Activated naive CD4-positive, alpha-beta T cell (primary cell): ENCODE results near the gene CFAP20.

Source experiments
- DNase-seq, 4 experiments: peaks; one replicate each; lab custom pipeline; 2025; lab: John Stamatoyannopoulos, UW

The CFAP20 gene

DNA sequence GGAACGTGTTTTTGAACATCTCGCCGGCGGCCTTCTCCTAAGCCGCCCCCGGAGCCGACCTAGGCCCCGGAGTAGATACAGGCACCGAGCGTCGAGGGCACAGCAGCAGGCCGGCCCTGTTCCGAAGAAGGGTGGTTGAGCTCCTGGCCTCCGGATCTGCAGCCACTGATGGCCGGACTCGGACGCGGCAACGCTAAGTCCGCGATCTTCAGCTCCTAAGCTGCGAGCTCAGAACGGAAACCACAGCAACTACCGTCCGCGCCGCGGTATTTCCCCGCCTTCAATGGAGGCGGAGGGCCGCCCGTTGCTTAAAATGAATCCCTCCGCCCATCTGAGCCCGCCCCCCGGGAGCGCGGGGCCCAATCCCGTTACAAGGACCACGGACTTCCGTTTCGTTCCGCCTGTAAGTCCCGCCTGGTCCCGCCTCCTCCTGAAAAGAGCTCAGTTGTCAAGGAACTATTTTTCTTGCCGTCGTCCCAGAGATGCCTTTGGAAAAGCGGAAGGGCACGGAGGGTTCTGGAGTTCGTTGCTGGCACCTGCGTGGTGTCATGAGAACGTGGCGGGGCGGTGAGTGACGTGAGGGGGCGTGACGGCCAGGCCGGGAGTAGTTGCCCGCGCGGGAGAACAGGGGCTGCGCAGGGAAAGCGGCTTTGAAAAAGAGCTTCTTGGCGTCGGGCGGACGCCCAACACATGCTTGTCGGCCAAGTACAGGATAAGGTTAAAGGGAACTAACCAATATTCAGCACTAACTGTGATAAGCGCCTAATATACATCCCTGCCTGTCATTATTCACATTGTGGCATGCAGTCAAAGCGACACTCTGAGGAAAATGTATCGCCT lies at the start of gene CFAP20:
Gene CFAP20, minus strand, starts transcription at position 285 of the 840 bp plus-strand sequence. Its CDS starts 266 bp downstream, at position 19.
- DNase-seq, result peak; percentile 86 to 94 (median 90)

DNA sequence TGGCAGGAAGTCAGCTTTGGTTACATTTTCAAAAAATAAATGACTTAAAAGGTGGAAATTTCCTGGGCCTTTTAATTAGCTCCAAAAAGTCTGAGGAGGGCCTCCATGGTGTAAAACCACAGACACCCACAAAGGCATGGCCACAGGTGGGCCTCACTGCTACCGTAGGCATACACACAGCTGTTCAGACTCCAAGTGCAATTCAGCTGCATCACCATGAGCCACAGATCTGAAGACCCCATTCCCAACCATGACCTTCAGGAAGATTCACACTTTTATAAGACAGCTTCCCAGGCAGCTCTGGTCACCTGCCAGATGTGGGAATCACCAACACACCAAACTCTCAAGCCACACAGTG lies 48.2 kb upstream of the CFAP20 start:
- no peak for DNase-seq

DNA sequence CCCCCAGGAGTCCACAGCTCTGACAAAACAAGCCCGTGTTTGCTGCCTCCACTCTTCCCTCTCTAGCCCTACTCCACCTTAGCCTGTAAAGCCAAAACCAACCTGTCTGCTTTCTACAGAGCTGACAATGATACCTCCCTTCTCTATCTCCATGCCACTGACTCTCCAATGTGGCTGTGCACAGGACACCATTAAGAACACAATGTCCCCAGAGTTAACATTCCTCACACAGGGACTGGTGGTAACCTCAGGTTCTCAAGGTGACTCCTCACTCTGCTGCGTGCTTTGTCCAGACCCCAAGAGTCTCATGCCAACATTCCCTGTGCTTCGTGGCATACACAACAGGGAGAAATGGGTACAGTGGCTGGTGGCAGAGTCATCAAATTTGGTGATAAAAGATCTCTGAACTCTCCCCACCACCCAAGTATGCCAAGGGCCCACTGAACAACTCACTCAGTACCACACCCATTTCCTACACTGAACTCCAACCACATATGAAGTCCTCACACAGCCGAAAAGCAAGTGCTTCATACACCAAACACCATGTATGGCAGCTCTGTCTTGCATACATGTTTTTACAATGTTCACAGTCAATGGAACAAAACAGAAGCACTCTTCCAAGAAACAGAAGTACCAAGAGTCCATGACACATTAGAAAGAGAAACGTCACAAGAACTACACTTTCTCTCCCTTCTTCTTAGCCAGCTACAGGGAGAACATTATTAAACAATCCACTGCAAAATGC lies 47.6 kb upstream of the CFAP20 start:
- no peak for DNase-seq

DNA sequence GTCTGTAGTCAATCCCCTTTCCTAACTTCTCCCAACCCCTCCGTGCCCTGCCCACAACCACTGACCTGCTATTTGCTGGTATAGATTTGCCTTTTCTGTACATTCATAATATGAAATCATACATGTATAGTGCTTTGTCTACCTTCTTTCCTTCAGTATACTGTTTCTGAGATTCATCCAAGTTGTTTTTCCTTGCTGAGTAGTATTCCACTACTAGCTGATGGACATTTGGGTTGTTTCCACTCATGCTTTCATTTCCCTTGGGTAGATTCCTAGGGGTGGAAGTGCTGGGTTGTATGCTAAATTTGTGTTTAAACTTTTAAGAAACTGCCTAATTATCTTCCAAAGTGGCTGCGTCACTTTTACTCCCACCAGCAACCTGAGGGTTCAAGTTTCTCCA lies 41.0 kb upstream of the CFAP20 start:
- no peak for DNase-seq

DNA sequence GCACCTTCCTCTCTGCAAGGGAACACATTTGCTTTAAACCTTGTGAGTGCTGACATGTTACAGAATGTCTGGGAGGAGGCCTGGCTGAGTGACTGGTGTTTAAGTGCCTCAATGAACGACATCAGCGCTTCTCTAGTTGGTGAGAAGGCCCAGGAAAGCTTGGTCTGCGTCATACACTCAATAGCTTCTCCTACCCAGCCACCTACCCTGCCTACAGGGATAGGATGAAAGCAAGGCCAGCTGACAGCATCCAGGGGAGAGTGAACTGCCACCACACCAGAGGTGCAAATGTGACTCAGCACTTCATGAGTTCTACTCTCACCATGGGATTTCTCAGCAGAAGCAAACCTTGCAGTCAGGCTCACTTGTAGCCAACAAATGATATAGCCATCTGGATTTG lies 31.7 kb upstream of the CFAP20 start:
- DNase-seq, result no peak

DNA sequence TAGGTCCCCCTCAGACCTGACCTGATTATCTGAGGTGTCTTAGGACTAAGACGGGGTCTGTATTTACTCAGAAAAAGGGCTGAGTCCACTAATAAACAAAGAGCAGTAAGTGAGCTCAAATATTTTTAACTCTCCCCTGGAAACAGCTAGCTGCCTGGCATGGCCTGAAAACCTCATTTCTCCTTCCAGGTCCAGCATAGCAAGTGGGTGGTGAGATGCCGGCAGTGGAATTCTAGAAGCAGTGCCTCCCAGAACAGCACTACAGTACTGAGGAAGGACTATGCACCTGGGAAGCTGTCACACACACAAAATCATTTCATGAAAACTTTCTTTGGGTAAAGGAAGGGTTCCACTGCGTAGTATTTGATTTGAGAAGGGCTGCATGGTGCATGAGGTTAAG lies 29.5 kb upstream of the CFAP20 start:
- no peak for DNase-seq

DNA sequence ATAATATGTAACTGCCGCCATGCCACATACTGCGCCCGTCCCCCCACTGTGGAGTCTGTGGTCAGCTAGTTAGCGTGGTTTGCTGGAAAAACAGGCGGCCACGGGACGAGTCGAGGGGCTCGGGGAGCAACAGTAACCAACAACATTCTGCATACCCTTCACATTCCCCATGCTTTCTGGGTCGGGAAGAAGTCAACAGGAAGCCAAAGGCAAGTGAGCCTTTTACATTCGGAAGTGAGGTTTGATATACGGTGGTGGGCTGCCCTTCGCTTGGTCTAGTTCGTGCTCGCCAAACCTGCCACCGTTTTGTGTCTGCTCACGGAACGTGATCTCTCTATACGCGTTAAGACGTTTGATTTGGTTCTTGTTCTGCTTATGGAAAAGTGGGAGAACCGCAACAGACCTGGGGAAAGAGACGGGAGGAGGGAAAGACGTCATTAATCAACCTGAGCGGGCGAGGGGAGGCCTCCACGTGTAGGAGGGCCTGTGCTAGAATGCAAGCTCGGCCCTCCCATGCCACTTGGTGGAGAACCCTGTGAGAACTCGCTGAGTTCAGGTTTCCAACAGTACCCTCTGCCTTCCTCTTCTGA lies 28.9 kb upstream of the CFAP20 start:
- DNase-seq, result no peak

DNA sequence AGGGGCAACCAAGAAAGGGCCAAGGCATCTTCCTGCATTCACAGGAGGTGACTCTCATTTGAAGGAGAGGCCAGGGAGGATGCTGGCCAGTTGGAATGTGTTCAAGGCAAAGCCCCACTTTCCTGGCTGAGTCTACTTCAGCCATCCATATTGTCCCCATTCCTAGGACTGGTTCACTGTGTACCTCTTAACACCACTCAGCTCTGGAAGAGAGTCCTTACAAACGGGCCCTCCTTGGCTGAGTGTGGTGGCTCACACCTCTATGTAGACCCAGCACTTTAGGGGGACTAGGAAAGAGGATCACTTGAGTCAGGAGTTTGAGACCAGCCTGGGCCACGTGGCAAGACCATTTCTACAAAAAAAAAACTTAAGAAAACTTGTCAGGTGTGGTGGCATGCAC lies 28.1 kb upstream of the CFAP20 start:
- DNase-seq, result no peak

DNA sequence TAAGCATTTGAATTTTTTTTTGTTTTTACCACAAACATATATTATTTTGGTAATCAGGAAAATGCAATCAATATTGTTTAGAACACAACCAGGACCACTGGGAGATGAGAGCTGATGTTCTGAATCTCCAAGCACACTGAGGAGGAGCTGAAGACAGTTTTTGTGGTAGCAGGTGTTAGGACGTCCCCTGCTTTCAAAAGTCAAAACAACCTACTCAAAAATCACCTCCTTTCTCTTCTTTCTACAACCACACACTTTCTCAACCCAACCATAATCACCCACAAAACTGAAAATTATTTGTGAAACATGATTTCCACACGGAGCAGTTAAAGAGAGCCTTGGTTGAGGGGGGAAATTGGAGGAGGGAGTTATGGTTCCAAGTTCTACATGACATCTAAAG lies 26.7 kb upstream of the CFAP20 start:
- no peak for DNase-seq

DNA sequence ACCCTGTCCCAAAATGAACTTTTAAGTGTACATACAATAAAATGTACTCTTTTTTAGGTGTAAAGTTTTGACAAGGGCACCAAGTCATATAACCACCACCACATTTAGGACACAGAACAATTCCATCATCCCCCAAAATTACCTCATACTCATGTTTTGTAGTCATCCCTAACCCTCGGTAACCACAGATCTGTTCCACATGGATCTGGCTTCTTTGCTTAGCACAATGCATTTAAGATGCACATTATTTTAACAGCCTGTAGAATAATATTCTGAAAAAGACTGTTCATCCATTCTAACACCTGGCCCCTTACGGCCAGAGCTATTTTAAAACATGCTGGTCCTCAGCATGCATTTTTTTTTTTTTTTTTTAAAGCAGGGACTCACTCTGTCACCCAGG lies 25.2 kb upstream of the CFAP20 start:
- DNase-seq, result no peak

DNA sequence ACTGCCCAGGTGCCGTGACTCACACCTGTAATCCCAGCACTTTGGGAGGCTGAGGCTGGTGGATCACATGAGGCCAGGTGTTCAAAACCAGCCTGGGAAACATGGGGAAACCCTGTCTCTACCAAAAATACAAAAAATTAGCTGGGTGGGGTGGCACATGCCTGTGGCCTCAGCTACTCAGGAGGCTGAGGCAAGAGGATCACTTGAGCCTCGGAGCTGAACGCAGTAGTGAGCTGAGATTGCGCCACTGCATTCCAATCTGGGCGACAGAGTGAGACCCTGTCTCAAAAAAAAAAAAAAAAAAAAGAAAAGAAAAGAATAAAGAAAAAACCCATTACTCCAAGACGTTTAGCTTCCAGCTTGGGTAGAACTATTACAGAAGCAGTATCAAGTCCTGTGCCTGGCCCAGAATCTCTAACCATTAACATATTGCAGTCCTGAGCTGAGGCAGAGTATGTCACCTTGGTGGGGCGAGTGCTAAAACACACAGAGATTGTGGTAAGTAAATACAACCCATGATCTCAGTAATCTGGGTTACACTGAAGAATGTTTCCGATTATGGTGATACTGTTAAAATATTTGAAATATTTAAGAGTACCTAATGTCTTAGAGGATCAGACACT lies 23.2 kb upstream of the CFAP20 start:
- DNase-seq, result no peak

DNA sequence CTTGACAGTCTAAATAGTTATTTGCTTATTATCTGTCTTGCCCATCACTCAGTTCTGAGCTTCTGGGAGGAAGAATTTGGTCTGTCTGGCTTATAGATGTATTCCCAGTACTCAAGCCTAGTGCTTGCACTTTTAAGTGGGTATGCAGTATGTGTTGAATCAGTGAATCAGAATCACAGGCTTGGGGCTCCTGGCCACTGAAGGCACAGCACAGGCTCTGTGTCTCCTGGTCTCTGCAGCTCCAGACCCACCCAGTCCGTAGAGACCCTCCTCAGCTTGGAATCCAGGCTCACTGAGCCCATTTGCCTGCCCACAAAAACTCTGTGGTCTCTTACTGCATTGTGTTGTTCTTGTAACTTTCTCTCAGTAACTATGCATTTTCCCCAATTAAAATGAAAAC lies 19.3 kb upstream of the CFAP20 start:
- no peak for DNase-seq

DNA sequence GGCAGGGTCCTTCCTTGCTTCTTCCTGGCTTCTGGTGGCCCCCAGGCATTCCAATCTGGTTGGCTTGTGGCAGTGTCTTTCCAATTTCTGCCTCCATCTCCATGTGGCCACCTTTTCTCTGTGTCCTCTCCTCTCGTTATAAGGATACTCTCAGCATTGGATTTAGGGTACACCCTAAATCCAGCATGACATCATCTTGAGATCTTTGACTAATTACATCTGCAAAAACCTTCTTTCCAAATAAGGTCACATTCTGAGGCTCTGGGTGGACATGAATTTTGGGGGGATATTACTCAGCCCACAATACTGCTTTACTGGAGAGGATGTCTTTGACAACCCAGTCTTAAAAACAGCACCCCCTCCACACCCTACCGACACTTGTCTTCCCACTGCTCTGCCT lies 18.9 kb upstream of the CFAP20 start:
- no peak for DNase-seq

DNA sequence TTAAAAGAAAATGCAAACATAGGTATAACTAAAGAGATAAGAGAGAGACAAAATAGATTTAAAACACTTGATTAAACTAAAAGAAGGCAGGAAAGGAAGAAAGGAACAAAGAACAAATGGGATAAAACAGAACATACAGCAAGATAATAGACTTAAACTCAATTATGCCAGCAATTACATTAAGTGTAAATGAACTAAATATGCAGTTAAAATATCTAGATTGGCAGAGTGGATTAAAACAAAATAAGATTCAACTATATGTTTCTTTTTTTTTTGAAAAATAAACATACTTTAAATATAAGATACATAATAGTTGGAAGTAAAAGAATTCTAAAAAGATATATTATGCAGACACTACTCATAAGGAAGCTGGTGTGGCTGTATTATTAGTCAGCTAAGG lies 9.7 kb upstream of the CFAP20 start:
- DNase-seq, result no peak

DNA sequence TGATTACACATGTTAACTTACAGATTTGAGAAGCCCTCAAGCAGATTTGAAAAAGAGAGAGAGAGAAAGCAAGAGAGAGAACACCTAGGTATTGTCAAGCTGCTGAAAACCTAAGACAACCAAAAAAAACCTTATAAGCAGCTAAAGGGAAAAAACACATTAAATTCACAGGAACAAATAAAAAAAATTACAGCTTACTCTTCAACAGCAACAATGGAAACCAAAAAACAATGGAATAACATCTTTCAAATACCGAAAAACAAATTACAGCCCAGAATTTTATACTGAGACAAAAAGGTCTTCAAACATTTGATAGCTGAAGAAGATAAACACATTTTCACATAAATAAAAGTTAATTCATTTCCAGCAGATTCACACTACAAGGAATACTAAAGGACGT lies 8.4 kb upstream of the CFAP20 start:
- DNase-seq, result no peak

DNA sequence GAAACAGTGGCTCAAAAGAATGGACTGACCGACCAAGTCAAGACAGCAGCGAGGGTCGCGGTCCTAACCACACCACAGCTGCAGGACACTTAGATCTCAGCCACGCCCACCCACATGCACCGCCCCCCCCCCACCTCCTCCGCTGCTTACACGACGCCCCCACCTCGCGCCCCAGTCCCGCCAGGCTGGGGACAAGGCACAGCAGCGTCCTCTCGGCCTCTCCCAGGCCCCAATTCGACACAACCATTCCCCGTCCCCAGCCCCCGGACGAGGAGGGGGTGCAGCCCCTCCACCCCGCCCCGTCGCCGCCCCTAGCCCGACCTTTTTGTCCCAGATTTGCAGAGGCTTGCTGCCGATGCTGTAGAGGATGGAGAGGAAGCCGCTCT lies 477 bp downstream of the CFAP20 start:
- peak in 1 of 4 experiments; percentile 29 for DNase-seq

DNA sequence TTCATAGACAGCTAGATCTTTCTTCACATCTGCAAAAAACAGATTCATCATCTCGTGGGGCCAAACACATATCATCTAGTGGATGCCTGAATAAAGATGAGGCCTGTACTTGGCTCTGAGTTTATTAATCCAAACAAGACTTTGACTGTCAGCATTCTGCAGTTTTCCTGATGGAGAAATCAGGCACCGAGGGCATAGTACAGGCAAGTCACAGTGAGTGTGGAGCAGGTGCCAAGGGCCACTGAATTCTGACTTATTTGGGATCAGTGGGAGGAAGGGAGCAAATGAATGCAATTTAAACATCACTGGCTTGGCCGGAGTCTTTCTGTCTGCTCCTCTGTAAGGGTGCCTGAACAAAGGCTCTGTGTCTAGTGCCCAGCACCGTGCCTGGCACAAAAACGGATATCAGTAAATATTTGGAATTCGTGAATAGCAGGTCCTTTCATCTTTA lies 975 bp downstream of the CFAP20 start:
- DNase-seq, result no peak

DNA sequence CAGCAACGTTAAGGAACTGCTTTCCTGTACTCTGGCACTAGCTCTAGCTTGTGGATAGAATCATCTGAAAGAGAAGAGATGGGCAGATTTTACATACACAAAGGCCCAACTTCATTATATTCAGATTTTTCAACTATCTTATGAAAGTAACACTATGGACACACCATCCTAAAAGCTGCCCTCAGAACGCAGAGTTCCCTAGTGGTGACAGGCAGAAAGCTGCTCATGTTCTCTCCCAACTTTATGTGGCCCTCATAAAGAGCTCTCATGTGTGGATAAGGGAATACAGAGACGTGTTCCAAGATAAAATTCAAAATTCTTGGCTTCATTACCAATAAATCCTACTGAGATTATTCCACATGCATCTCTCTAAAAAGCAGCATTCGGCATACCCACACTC lies 1.5 kb downstream of the CFAP20 start:
- DNase-seq, result no peak

DNA sequence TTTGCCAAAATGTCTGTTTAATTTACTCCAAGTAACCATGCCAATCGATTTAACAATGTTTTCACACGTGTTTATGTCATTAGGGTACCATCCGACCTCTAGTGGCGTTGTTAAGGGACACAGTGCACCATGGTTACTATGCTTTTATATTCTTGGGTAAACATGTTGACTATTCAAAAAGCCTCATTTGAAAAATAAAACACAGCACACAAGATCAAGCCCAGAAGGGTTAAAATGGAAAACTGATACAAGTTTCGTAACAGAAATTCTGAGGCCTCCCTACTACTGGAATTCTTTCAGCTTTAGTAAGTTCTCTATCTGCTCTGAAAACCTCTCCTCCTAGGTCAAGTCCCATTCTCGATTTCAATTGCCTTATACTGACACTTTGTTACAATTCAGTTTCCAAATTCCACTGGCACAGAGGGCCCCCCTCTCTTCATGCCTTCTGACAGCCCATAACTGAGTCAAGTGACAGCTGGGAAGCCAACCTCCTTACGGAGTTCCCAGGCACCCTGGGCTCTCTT lies 2.1 kb downstream of the CFAP20 start:
- DNase-seq, result no peak

DNA sequence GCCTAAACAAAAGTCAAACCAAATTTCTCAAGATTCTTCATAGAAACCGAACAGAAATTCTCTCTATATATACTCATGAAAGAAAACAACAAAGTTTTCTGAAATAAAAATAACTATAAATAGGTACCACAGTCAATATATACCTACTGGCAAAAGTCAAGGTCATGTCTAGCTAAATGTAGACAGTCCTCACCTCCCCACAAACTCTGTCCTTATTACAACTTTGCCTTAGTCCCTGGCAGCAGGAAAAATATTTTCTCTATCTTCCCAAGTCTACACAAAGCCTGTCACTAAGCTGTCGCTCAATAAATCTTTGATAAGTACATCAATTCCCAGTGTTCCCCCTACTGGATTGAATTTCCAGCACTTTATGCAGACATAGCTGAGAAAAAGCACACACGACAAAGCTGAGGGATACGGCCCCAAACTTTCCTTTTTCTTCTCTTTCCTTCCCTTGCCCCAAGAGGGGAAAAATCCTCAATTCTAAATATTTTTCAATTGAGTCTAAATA lies 2.7 kb downstream of the CFAP20 start:
- no peak for DNase-seq

DNA sequence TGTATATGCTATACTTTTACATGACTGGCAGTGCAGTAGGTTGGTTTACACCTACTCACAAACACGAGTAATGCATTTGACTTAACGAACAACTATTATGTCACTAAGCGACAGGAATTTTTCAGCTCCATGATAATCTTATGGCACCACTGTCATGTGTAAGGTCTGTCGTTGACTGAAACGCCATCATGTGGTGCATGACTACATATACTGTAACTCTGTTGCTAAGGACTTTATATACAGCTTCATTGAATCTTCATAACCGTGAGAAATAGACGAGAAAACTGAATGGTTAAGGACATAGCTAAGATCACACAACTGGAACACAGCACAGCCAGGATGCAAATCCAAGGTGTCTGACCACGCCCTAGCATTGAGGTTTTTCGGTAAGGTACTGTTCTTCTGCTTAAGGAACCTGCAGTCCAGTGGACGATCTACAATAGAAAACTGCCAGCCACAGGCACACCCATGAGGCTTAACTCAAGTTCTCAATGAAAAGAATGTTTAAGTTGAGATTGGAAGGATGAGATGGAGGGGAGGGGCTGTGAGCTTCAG lies 3.3 kb downstream of the CFAP20 start:
- no peak for DNase-seq

DNA sequence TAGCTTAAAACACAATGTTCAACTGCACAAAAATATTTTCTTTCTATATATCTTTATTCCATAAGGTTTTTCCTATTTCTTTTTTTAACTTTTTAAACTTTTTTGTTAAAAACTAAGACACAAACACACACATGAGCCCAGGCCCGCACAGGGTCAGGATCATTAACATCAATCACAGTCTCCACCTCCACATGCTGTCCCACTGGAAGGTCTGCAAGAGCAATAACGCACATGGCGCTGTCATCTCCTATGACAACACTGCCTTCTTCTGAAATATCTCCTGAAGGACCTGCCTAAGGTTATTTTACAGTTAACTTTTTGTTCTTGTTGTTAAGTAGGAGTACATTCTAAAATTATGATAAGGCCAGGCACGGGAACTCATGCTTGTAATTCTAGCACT lies 4.1 kb downstream of the CFAP20 start:
- no peak for DNase-seq
